Measurements from ENCODE around the gene POPDC2.

The POPDC2 gene

DNA sequence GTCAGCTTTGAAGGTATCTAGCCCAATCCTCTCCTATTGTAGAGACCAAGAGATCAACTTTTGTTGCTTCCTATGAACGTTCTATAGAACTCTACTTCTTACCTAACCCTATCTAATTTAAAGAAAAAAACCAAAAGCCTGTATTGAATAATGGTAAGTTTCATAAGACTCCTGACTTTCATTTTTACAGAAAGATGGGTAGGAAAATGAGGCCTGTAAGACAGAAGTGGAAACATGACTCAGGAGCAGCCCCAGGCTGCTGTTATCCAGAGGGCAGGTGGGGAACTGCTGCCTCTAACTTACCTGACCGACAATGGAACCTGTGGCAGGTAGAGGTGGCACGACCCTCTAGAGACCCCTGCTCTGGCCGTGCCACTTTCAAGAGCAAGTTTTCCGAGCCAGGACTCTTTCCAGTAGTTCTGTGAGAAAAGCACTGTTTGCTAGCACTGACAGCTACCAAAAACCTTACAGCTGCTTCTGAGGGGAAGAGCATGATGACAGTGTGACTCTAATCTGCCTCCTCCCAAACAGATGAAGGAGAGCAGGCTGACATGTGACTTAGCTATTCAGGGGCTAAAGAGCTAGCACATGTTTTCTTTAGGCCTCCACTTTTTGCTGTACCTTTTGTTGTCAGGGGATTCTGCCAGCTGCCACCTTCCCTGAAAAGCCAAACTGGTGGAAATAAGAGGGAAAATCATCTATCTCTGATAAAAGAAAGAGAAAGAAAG is 17.5 kb downstream of the POPDC2 start:
- Histone ChIP-seq H3K36me3 (replicated peaks) (no peaks in the 10 kb centered on the region), H3K27me3 (ENCODE audit: low read depth) (no peaks in the 10 kb centered on the region), H3K4me1 (peaks cover 14% of the 10 kb centered on the region), H3K4me3 (no peak overlapping the region), H3K9me3 (no peaks in the 10 kb centered on the region)
- in situ Hi-C loops (cut with MboI; ENCODE audit: low sequenced_read_pairs), result no loop called here
- no peak for DNase-seq (ENCODE audit: low spot score in 2 of 2)

DNA sequence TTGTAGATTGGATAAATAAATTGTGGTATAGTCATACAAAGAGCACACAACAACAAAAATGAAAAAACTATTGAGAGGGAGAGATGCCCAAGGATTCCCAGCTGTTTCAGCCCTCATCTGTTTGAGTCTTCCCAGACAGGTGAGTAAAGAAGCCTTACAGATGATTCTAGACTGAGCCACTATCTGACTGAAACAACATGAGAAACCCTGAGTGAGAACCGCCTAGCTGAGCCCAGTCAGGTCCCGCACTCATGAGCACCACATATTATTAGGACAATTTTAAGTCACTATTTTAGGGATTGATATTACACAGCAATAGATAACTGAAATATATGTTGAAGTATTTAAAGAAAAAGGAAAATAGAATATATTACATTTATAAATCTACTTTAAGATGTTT is 19.0 kb downstream of the POPDC2 start:
- in situ Hi-C loops (cut with MboI; ENCODE audit: low sequenced_read_pairs), result no loop called here
- no peaks in the 10 kb centered on the region for H3K36me3 ChIP-seq (replicated peaks)
- peaks cover 27% of the 10 kb centered on the region for H3K4me1 ChIP-seq
- H3K27me3 ChIP-seq (ENCODE audit: low read depth), result no peaks in the 10 kb centered on the region
- DNase-seq (ENCODE audit: low spot score in 2 of 2), result no peak
- H3K4me3 ChIP-seq, result no peak overlapping the region
- H3K9me3 ChIP-seq, result no peaks in the 10 kb centered on the region

DNA sequence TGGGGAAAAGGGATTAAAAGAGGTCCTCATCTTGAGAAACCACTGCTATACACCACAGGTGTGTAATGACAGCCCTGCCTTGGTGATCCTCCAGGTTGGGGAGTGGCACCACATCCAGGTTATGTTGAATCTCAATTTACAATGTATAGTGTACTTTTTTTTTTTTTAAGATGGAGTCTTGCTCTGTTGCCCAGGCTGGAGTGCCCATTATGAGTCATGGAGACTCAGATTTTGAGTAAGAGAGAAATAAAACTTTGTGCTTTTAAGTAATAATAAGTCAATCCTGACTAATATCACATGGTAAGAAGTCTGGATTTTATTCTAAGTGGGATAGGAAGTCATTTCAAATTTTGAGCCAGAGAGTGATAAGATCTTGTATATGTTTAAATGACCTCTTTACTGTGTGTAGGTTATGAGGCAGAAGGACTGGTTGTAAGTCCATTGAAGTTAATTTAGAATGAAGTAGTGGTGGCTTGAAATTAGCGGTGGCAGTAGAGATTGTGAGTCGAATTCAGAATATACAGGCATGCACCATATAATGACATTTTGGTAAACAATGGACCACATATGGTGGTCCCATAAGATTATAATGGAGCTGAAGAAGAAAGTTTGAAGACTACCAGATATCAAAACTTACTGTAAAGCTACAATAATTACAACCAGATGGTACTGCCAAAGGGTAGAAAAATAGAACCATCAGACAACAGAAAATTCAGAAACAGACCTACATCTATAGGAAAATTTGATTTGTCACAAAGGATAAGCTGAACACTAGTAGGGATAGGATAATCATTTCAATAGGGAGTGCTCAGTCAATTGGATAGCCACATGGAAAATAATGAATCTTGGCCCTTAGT is 20.7 kb downstream of the POPDC2 start:
- in situ Hi-C loops (cut with MboI; ENCODE audit: low sequenced_read_pairs), result no loop called here
- DNase-seq (ENCODE audit: low spot score in 2 of 2), result no peak
- H3K4me1 ChIP-seq, result peaks cover 27% of the 10 kb centered on the region
- no peaks in the 10 kb centered on the region for H3K36me3 ChIP-seq (replicated peaks)
- no peak overlapping the region for H3K4me3 ChIP-seq
- no peaks in the 10 kb centered on the region for H3K27me3 ChIP-seq (ENCODE audit: low read depth)
- H3K9me3 ChIP-seq, result no peaks in the 10 kb centered on the region

- Histone ChIP-seq H3K27me3 (ENCODE audit: low read depth) (no peaks in the 10 kb centered on the region), H3K36me3 (replicated peaks) (no peaks in the 10 kb centered on the region), H3K4me1 (peaks cover 27% of the 10 kb centered on the region), H3K9me3 (no peaks in the 10 kb centered on the region), H3K4me3 (no peak overlapping the region)
- in situ Hi-C loops (cut with MboI; ENCODE audit: low sequenced_read_pairs), result no loop called here
- DNase-seq (ENCODE audit: low spot score in 2 of 2), result no peak
These were observed 22.5 kb downstream of the POPDC2 start for GRCh38 chr3:119637679-119638477.

DNA sequence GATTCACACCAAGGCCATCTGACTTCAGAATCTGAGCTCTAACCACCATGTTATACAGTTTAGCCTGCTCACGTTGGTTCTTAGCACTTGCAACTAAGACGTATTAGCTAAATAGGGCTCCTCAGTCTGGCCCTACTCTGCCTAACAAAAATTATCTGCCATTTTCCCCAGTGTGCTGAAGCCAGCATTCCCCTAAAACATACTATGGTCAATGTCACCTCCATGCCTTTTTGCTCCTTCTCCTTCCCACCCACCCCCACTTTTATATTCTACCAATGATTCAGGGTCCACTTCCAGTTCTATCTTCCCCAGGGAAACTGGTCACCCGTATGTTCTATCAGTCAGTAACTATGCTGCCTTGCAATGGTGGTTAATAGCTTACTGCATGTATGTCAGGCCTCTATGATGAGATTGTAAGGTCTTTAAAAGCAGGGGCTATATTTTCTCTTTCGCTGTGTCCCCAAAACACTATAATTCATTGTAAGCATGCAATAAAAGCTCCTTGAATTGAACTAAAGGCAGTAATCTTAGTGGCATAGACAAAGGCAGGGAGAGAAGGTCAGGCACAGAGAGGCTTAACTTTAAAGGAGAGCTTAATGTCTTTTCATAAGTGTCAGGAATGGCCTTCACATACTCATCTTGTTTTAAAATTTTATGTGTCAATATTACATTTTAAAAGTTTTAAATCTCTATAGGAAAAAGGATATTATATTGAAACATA is 23.3 kb downstream of the POPDC2 start:
- Histone ChIP-seq H3K9me3 (no peaks in the 10 kb centered on the region), H3K27me3 (ENCODE audit: low read depth) (no peaks in the 10 kb centered on the region), H3K4me3 (no peak overlapping the region), H3K4me1 (peaks cover 27% of the 10 kb centered on the region), H3K36me3 (replicated peaks) (no peaks in the 10 kb centered on the region)
- DNase-seq (ENCODE audit: low spot score in 2 of 2), result peak in 1 of 2 experiments; percentile 47
- in situ Hi-C loops (cut with MboI; ENCODE audit: low sequenced_read_pairs), result no loop called here

- in situ Hi-C loops (cut with MboI; ENCODE audit: low sequenced_read_pairs), result no loop called here
- DNase-seq (ENCODE audit: low spot score in 2 of 2), result no peak
- no peaks in the 10 kb centered on the region for H3K9me3 ChIP-seq
- H3K36me3 ChIP-seq (replicated peaks), result no peaks in the 10 kb centered on the region
- no peaks in the 10 kb centered on the region for H3K27me3 ChIP-seq (ENCODE audit: low read depth)
- no peak overlapping the region for H3K4me3 ChIP-seq
- H3K4me1 ChIP-seq, result peaks cover 27% of the 10 kb centered on the region
These were observed 24.1 kb downstream of the POPDC2 start for GRCh38 chr3:119636249-119636648.

DNA sequence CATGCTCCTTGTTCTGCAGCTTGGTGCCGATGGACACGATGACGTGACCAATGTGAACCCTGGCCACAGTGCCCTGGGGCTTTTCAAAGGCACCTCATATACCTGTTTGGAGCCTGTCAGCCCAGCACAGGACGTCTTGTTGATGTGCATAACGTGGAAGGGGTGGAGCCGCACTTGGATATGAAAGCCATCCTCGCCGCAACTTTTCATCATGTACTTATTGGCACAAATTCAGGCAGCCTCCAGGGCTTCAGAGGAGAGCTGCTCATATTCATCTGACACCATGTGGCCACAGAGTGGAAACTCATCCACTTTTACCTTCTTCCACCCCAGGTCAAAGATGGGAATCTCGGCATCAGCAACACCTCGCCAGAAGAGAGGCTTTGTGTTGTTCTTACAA is 24.7 kb downstream of the POPDC2 start:
- Histone ChIP-seq H3K9me3 (no peaks in the 10 kb centered on the region), H3K36me3 (replicated peaks) (no peaks in the 10 kb centered on the region), H3K4me1 (peaks cover 27% of the 10 kb centered on the region), H3K4me3 (no peak overlapping the region), H3K27me3 (ENCODE audit: low read depth) (no peaks in the 10 kb centered on the region)
- in situ Hi-C loops (cut with MboI; ENCODE audit: low sequenced_read_pairs), result no loop called here
- DNase-seq (ENCODE audit: low spot score in 2 of 2), result no peak

GRCh38 chr3:119632829-119633228 is 27.6 kb downstream of the POPDC2 start:
- no peaks in the 10 kb centered on the region for H3K9me3 ChIP-seq
- no peak overlapping the region for H3K4me3 ChIP-seq
- in situ Hi-C loops (cut with MboI; ENCODE audit: low sequenced_read_pairs), result no loop called here
- peaks cover 12% of the 10 kb centered on the region for H3K4me1 ChIP-seq
- no peaks in the 10 kb centered on the region for H3K27me3 ChIP-seq (ENCODE audit: low read depth)
- no peaks in the 10 kb centered on the region for H3K36me3 ChIP-seq (replicated peaks)
- DNase-seq (ENCODE audit: low spot score in 2 of 2), result no peak

DNA sequence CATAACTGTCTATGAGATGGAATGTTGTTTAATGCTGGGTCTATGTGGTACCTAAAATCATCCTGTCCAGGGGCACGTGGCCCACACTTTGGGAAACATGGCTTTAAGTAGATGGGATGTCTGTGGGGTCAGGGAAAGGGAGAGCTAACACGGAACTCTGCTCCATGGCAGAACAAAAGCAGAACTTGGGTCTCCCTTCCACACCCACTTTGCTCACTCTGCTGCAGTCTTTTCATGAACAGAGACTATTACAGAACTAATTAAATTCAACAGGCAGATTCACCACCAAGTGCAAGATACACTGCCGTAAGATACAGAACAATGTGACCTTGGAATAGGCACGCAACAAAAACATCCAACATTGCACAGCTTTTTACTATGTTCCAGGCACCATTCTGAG is 28.2 kb downstream of the POPDC2 start:
- H3K27me3 ChIP-seq (ENCODE audit: low read depth), result no peaks in the 10 kb centered on the region
- no peak overlapping the region for H3K4me3 ChIP-seq
- no peaks in the 10 kb centered on the region for H3K36me3 ChIP-seq (replicated peaks)
- in situ Hi-C loops (cut with MboI; ENCODE audit: low sequenced_read_pairs), result no loop called here
- no peak for DNase-seq (ENCODE audit: low spot score in 2 of 2)
- no peaks in the 10 kb centered on the region for H3K9me3 ChIP-seq
- H3K4me1 ChIP-seq, result peaks cover 6% of the 10 kb centered on the region

- H3K4me1 ChIP-seq, result peaks cover under 1% of the 10 kb centered on the region; the same call in 1 of the 2 replicates
- no peaks in the 10 kb centered on the region for H3K36me3 ChIP-seq (replicated peaks)
- H3K9me3 ChIP-seq, result no peaks in the 10 kb centered on the region
- H3K4me3 ChIP-seq, result no peak overlapping the region
- no peak for DNase-seq (ENCODE audit: low spot score in 2 of 2)
- H3K27me3 ChIP-seq (ENCODE audit: low read depth), result no peaks in the 10 kb centered on the region
- in situ Hi-C loops (cut with MboI; ENCODE audit: low sequenced_read_pairs), result no loop called here
These were observed 28.9 kb downstream of the POPDC2 start for GRCh38 chr3:119631516-119631915.

DNA sequence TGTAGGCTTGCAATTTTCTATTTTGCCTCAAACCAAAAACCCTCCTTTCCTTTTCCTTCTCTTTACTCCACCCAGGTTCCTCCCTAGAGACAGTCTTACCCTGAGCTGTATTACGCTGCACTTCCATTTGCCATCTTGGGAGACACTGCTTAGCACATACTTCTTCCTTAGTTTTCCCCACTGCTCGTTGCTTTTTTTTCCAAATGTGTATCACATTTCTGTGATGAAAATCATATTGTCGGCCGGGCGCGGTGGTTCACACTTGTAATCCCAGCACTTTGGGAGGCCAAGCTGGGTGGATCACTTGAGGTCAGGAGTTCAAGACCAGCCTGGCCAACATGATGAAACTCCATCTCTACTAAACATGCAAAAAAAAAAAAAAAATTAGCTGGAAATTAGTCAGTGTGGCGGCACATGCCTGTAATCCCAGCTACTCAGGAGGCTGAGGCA is 29.5 kb downstream of the POPDC2 start:
- Histone ChIP-seq H3K9me3 (no peaks in the 10 kb centered on the region), H3K36me3 (replicated peaks) (no peaks in the 10 kb centered on the region), H3K4me3 (no peak overlapping the region), H3K27me3 (ENCODE audit: low read depth) (no peaks in the 10 kb centered on the region), H3K4me1 (no peaks in the 10 kb centered on the region)
- in situ Hi-C loops (cut with MboI; ENCODE audit: low sequenced_read_pairs), result no loop called here
- no peak for DNase-seq (ENCODE audit: low spot score in 2 of 2)

- H3K9me3 ChIP-seq, result no peaks in the 10 kb centered on the region
- no peaks in the 10 kb centered on the region for H3K36me3 ChIP-seq (replicated peaks)
- no peak for DNase-seq (ENCODE audit: low spot score in 2 of 2)
- H3K4me3 ChIP-seq, result no peak overlapping the region
- no peaks in the 10 kb centered on the region for H3K27me3 ChIP-seq (ENCODE audit: low read depth)
- H3K4me1 ChIP-seq, result no peaks in the 10 kb centered on the region
- in situ Hi-C loops (cut with MboI; ENCODE audit: low sequenced_read_pairs), result no loop called here
These were observed 30.1 kb downstream of the POPDC2 start for GRCh38 chr3:119630128-119630879.
